ENCODE measurements around the gene STPG3. TPM values are rescaled to one million over a fixed set of nuclear protein-coding genes. Genes with fewer than 3 reads are reported as not detected.

Gene STPG3
- total and polyA plus RNA-seq, 2 donors, result 0.09 to 0.43 TPM

DNA sequence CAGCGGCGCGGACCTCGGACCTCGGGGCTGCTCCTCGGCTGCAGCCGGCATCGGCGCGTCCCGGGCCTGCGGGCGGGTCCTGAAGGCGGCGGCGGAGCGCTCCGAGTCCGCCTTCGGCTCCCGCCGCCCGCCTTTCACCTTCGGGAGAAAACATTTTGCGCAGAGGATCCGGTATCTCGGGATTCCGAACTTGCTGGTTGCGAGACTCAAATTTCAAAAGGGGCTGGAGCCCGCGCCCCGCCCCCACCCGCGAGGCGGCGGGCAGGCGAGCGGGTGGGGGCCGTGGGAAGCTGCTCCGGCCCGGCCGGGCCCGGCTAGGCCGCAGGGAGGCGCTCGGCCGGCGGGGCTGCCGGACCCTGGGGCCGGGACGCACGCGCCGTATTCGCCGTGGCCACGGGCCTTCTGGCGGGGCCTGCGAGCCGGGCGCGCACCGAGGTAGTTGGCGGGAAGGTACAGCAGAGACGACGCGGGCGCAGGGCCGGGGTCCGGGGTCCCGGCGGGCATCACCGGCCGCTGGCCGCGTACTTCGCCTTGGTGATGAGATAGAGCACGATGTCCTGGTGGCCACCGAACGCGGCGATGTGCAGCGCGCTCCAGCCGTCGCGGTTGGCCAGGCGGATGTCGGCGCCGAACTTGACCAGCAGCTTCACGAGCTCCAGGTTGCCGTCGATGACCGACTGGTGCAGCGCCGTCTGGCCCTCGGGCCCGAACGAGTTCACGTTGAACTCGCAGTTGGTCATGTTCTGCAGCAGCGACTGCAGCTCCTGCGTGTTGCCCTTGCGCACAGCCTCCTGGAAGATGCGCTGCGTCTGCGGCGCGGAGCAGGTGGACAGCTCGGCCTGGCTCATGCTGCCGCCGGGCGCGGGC is 50.2 kb downstream of the STPG3 start:
- Histone ChIP-seq H3K27ac (ENCODE audit: low read depth in 1 of 2, low read length in 1 of 2) (peak overlapping the region in 1 of 2 donors; percentile 15), H3K9me3 (ENCODE audit: control insufficient read depth in 2 of 2, insufficient read depth in 1 of 2, low read length in 1 of 2) (no peaks in the 10 kb centered on the region), H3K27me3 (ENCODE audit: control insufficient read depth in 2 of 2, insufficient read depth in 1 of 2, low read length in 1 of 2) (peaks cover 85 to 92% of the 10 kb centered on the region in 2 donors), H3K4me1 (ENCODE audit: control insufficient read depth in 2 of 2, insufficient read depth in 2 of 2, low read length in 2 of 2) (peaks cover 8 to 50% of the 10 kb centered on the region in 2 donors), H3K36me3 (ENCODE audit: control insufficient read depth in 2 of 2, insufficient read depth in 2 of 2, low read length in 1 of 2) (no peaks in the 10 kb centered on the region), H3K4me3 (ENCODE audit: low read length in 2 of 2) (peak overlapping the region; percentile 29 to 58)
- no peak for DNase-seq (ENCODE audit: low read depth in 6 of 9, low spot score in 9 of 9)
- WGBS, result 1% methylated on average over 115 of the region's 115 CpGs

DNA sequence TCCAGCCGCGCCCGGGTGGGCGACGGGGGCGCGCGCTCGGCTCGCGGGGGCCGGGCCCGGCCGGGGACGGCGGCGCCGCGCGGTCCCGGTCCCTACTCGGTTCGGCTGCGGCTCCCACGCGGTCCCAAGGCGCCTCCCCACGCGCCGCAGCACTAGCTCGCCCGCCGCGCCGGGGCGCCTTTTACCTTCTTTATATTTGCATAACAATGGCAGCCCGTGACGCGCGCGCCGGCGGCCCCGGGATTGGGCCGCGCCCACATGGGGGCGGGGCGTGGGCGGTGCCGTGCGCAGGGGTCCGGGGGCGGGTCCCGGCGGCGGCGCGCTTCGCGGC is 51.0 kb downstream of the STPG3 start, which contains the start of gene NRARP:
NRARP (minus strand) TSS at position 154 of the 331 bp plus-strand sequence. CDS start 343 bp downstream, outside the sequence.
- peak within 1 kb of the TSS; percentile 29 to 58 for H3K4me3 ChIP-seq (ENCODE audit: low read length in 2 of 2)
- H3K27me3 ChIP-seq (ENCODE audit: control insufficient read depth in 2 of 2, insufficient read depth in 1 of 2, low read length in 1 of 2), result peaks cover 85 to 92% of the 10 kb centered on the region in 2 donors
- WGBS, result under 1% methylated on average over 60 of the region's 60 CpGs
- H3K4me1 ChIP-seq (ENCODE audit: control insufficient read depth in 2 of 2, insufficient read depth in 2 of 2, low read length in 2 of 2), result peaks cover 8 to 58% of the 10 kb centered on the region in 2 donors
- DNase-seq (ENCODE audit: low read depth in 6 of 9, low spot score in 9 of 9), result peak in 8 of 9 donors; percentile 58 to 91 (median 82)
- H3K9me3 ChIP-seq (ENCODE audit: control insufficient read depth in 2 of 2, insufficient read depth in 1 of 2, low read length in 1 of 2), result no peaks in the 10 kb centered on the region
- H3K36me3 ChIP-seq (ENCODE audit: control insufficient read depth in 2 of 2, insufficient read depth in 2 of 2, low read length in 1 of 2), result no peaks in the 10 kb centered on the region
- peak within 1 kb of the TSS; percentile 76 to 79 for H3K27ac ChIP-seq (ENCODE audit: low read depth in 1 of 2, low read length in 1 of 2)

DNA sequence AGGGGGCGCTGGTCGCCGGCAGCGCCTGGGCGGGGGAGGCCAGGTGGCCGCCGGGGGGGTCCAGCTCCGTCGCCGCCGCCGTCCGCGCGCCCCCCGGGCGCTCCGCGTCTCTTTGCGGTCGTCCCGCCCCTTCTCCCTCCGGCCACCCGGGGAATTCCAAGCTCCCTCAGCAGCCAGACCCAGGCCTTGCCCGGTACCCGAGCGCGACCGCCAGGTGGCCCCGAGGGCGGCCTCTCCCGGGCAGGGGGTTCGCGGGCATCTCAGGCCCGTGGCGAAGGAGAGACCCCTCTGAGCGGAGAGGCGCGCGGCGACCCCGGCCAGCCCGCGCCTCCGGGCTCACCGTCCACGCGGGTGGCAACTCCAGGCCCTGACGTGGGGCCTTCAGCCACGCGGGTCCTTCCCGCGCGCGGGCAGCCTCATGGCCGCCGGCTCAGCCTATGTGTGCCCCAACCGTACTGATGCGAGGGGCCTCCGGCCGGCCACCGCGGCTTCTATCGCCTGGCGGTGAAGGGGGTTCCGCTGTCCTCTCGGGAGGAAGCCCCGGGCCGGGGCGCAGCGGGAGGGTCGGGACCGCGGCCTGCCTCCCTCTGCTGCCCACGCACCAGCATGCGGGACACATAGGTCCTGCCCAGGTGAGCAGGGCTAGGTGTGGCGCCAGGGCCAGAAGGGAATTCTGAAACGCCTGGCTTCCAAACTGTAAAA is 51.5 kb downstream of the STPG3 start:
- peaks cover 8 to 63% of the 10 kb centered on the region in 2 donors for H3K4me1 ChIP-seq (ENCODE audit: control insufficient read depth in 2 of 2, insufficient read depth in 2 of 2, low read length in 2 of 2)

More for the DNA sequence above, 51.5 kb downstream of the STPG3 start:
- H3K27me3 ChIP-seq (ENCODE audit: control insufficient read depth in 2 of 2, insufficient read depth in 1 of 2, low read length in 1 of 2), result peaks cover 83 to 92% of the 10 kb centered on the region in 2 donors
- H3K27ac ChIP-seq (ENCODE audit: low read depth in 1 of 2, low read length in 1 of 2), result peak overlapping the region; percentile 76 to 79
- H3K9me3 ChIP-seq (ENCODE audit: control insufficient read depth in 2 of 2, insufficient read depth in 1 of 2, low read length in 1 of 2), result no peaks in the 10 kb centered on the region
- no peaks in the 10 kb centered on the region for H3K36me3 ChIP-seq (ENCODE audit: control insufficient read depth in 2 of 2, insufficient read depth in 2 of 2, low read length in 1 of 2)
- 10% methylated on average over 78 of the region's 78 CpGs for WGBS
- H3K4me3 ChIP-seq (ENCODE audit: low read length in 2 of 2), result peak overlapping the region in 1 of 2 donors; percentile 58
- DNase-seq (ENCODE audit: low read depth in 6 of 9, low spot score in 9 of 9), result no peak

Other genes with a start within 250 kb of the STPG3 start
- gene ABCA2, start 223.0 kb upstream of the STPG3 start, total RNA-seq, result 4.2 TPM
- gene ABCA2, start 223.0 kb upstream of the STPG3 start, polyA plus RNA-seq, result 37.3 TPM
- 0.99 TPM for gene FUT7, start 219.2 kb upstream of the STPG3 start, total RNA-seq
- gene FUT7, start 219.2 kb upstream of the STPG3 start, polyA plus RNA-seq, result 4.6 TPM
- 4.8 TPM for gene NPDC1, start 205.1 kb upstream of the STPG3 start, total RNA-seq
- 71.1 TPM for gene NPDC1, start 205.1 kb upstream of the STPG3 start, polyA plus RNA-seq
- gene ENTPD2, start 197.2 kb upstream of the STPG3 start, total RNA-seq, result 0.09 TPM
- gene ENTPD2, start 197.2 kb upstream of the STPG3 start, polyA plus RNA-seq, result 0.27 TPM
- gene SAPCD2, start 180.7 kb upstream of the STPG3 start, total RNA-seq, result 6.3 TPM
- gene SAPCD2, start 180.7 kb upstream of the STPG3 start, polyA plus RNA-seq, result 0.87 TPM
- gene UAP1L1, start 173.8 kb upstream of the STPG3 start, total RNA-seq, result 1.9 TPM
- 9.4 TPM for gene UAP1L1, start 173.8 kb upstream of the STPG3 start, polyA plus RNA-seq
- gene MAN1B1, start 164.3 kb upstream of the STPG3 start, total RNA-seq, result 26.8 TPM
- gene MAN1B1, start 164.3 kb upstream of the STPG3 start, polyA plus RNA-seq, result 107 TPM
- 112 TPM for gene DPP7, start 136.6 kb upstream of the STPG3 start, total RNA-seq
- gene DPP7, start 136.6 kb upstream of the STPG3 start, polyA plus RNA-seq, result 476 TPM
- gene GRIN1, start 112.1 kb upstream of the STPG3 start, total RNA-seq, result 0.19 TPM
- 0.18 TPM for gene GRIN1, start 112.1 kb upstream of the STPG3 start, polyA plus RNA-seq
- gene LRRC26, start 81.2 kb upstream of the STPG3 start, total RNA-seq, result 0.28 TPM
- 0.05 TPM for gene LRRC26, start 81.2 kb upstream of the STPG3 start, polyA plus RNA-seq
- not detected for gene TMEM210, start 79.2 kb upstream of the STPG3 start, total RNA-seq
- gene TMEM210, start 79.2 kb upstream of the STPG3 start, polyA plus RNA-seq, result 0.07 TPM
- gene ANAPC2, start 62.7 kb upstream of the STPG3 start, total RNA-seq, result 19.1 TPM
- 69.4 TPM for gene ANAPC2, start 62.7 kb upstream of the STPG3 start, polyA plus RNA-seq
- gene SSNA1, start 62.6 kb upstream of the STPG3 start, total RNA-seq, result 85.2 TPM
- 74.9 TPM for gene SSNA1, start 62.6 kb upstream of the STPG3 start, polyA plus RNA-seq
- 2.7 TPM for gene TPRN, start 50.5 kb upstream of the STPG3 start, total RNA-seq
- gene TPRN, start 50.5 kb upstream of the STPG3 start, polyA plus RNA-seq, result 6.2 TPM
- gene TMEM203, start 45.6 kb upstream of the STPG3 start, total RNA-seq, result 20.6 TPM
- gene TMEM203, start 45.6 kb upstream of the STPG3 start, polyA plus RNA-seq, result 47.2 TPM
- 4.7 TPM for gene NDOR1, start 45.6 kb upstream of the STPG3 start, total RNA-seq
- 20.4 TPM for gene NDOR1, start 45.6 kb upstream of the STPG3 start, polyA plus RNA-seq
- 0.09 TPM for gene RNF208, start 29.0 kb upstream of the STPG3 start, total RNA-seq
- 5.3 TPM for gene RNF208, start 29.0 kb upstream of the STPG3 start, polyA plus RNA-seq
- 0.57 TPM for gene CYSRT1, start 26.1 kb upstream of the STPG3 start, total RNA-seq
- gene CYSRT1, start 26.1 kb upstream of the STPG3 start, polyA plus RNA-seq, result 2.8 TPM
- 0.05 TPM for gene RNF224, start 23.8 kb upstream of the STPG3 start, total RNA-seq
- 0.16 TPM for gene RNF224, start 23.8 kb upstream of the STPG3 start, polyA plus RNA-seq
- gene SLC34A3, start 20.4 kb upstream of the STPG3 start, total RNA-seq, result not detected
- gene SLC34A3, start 20.4 kb upstream of the STPG3 start, polyA plus RNA-seq, result 0.14 TPM
- 166 TPM for gene TUBB4B, start 10.0 kb upstream of the STPG3 start, total RNA-seq
- 104 TPM for gene TUBB4B, start 10.0 kb upstream of the STPG3 start, polyA plus RNA-seq
- gene NELFB, start 4.0 kb downstream of the STPG3 start, total RNA-seq, result 20.4 TPM
- gene NELFB, start 4.0 kb downstream of the STPG3 start, polyA plus RNA-seq, result 38.8 TPM
- gene TOR4A, start 26.4 kb downstream of the STPG3 start, total RNA-seq, result 2.0 TPM
- 2.1 TPM for gene TOR4A, start 26.4 kb downstream of the STPG3 start, polyA plus RNA-seq
- gene NRARP, start 51.0 kb downstream of the STPG3 start, total RNA-seq, result 3.1 TPM
- gene NRARP, start 51.0 kb downstream of the STPG3 start, polyA plus RNA-seq, result 1.6 TPM
- 3.4 TPM for gene EXD3, start 171.9 kb downstream of the STPG3 start, total RNA-seq
- gene EXD3, start 171.9 kb downstream of the STPG3 start, polyA plus RNA-seq, result 16.8 TPM
- 1.9 TPM for gene NOXA1, start 172.1 kb downstream of the STPG3 start, total RNA-seq
- gene NOXA1, start 172.1 kb downstream of the STPG3 start, polyA plus RNA-seq, result 8.4 TPM
- gene ENTPD8, start 190.1 kb downstream of the STPG3 start, total RNA-seq, result 0.14 TPM
- 3.8 TPM for gene ENTPD8, start 190.1 kb downstream of the STPG3 start, polyA plus RNA-seq
- gene NSMF, start 208.0 kb downstream of the STPG3 start, total RNA-seq, result 14.9 TPM
- gene NSMF, start 208.0 kb downstream of the STPG3 start, polyA plus RNA-seq, result 77.6 TPM

Data from thymus (tissue), 11 donors.